Activated T-helper 1 cell treated with anti-CD3 and anti-CD28 coated beads, Interleukin-12 subunit alpha, Interleukin-12 subunit beta, Interleukin-2, Interleukin-4 antibody, amounts not matched to agents 30 ng/mL and 10 ng/mL and 1 ng/mL, durations not matched to agents 14 hours and 24 hours and 36 hours (primary cell): ENCODE measurements around the gene ARG2. TPM values are rescaled to one million over a fixed set of nuclear protein-coding genes. Genes with fewer than 3 reads are reported as not detected.
A peak's percentile ranks its signal among the peaks of the same experiment; 100 is the strongest.
"Not testable (repeated sequence)": the region's sequence is repeated elsewhere in the genome, so short reads cannot be mapped to it uniquely, and the experiment has no call there.

ENCODE experiments used
- DNase-seq: peaks from one replicate; pipeline ENCODE4 v3.0.0; 2021; ENCODE audit warnings: low spot score
- H3K27ac Mint-ChIP-seq: one replicate; pipeline ENCODE4 v1.8.0; 2021; ENCODE audit warnings: mild to moderate bottlenecking, mixed read lengths
- H3K27me3 Mint-ChIP-seq: one replicate; pipeline ENCODE4 v1.8.0; 2022; ENCODE audit warnings: mild to moderate bottlenecking, moderate library complexity, mixed read lengths; ENCODE audit not compliant: insufficient read depth
- H3K36me3 Mint-ChIP-seq: one replicate; pipeline ENCODE4 v1.8.0; 2021; ENCODE audit warnings: low read depth, mixed read lengths
- H3K4me1 Mint-ChIP-seq: one replicate; pipeline ENCODE4 v1.8.0; 2021; ENCODE audit warnings: low read depth, mixed read lengths
- H3K4me3 Mint-ChIP-seq: one replicate; pipeline ENCODE4 v1.8.0; 2021; ENCODE audit warnings: mild to moderate bottlenecking, moderate library complexity, mixed read lengths
- H3K9me3 Mint-ChIP-seq: one replicate; pipeline ENCODE4 v1.8.0; 2021; ENCODE audit warnings: mixed read lengths
- intact Hi-C: fragments of 100-400 bp; cut with micrococcal nuclease; formaldehyde crosslinking; loops from one replicate; pipeline ENCODE4 v1.15.1; 2024
- total RNA-seq: library from RNA; stranded (reverse); gene quantifications from 2 replicates; pipeline ENCODE4 v1.2.3, GENCODE V29; 2022

Gene ARG2
- total RNA-seq, 1 donor from 2014 or later, result 5.2 TPM

GRCh38 chr14:67577909-67578749 lies 41.6 kb upstream of the ARG2 start:
- Mint-ChIP-seq H3K36me3 (no peaks in the 10 kb centered on the region), H3K4me3 (no peak overlapping the region), H3K27me3 (no peaks in the 10 kb centered on the region), H3K9me3 (no peaks in the 10 kb centered on the region), H3K27ac (no peak overlapping the region), H3K4me1 (peaks cover 6% of the 10 kb centered on the region)
- no peak for DNase-seq
- intact Hi-C loops, result no loop called here

- H3K4me1 Mint-ChIP-seq, result peaks cover 6% of the 10 kb centered on the region
- intact Hi-C loops, result no loop called here
- H3K4me3 Mint-ChIP-seq, result no peak overlapping the region
- no peak overlapping the region for H3K27ac Mint-ChIP-seq
- DNase-seq, result no peak
- H3K9me3 Mint-ChIP-seq, result no peaks in the 10 kb centered on the region
- no peaks in the 10 kb centered on the region for H3K27me3 Mint-ChIP-seq
- no peaks in the 10 kb centered on the region for H3K36me3 Mint-ChIP-seq
These were observed 40.7 kb upstream of the ARG2 start for GRCh38 chr14:67579040-67579439.

- no peak for DNase-seq
- Mint-ChIP-seq H3K36me3 (no peaks in the 10 kb centered on the region), H3K27me3 (no peaks in the 10 kb centered on the region), H3K4me1 (peaks cover 6% of the 10 kb centered on the region), H3K27ac (no peak overlapping the region), H3K4me3 (no peak overlapping the region), H3K9me3 (no peaks in the 10 kb centered on the region)
- intact Hi-C loops, result no loop called here
These were observed 40.1 kb upstream of the ARG2 start for GRCh38 chr14:67579636-67580035.

GRCh38 chr14:67580336-67581171 lies 39.2 kb upstream of the ARG2 start:
- Mint-ChIP-seq H3K36me3 (no peaks in the 10 kb centered on the region), H3K27ac (no peak overlapping the region), H3K4me3 (no peak overlapping the region), H3K27me3 (no peaks in the 10 kb centered on the region), H3K4me1 (peaks cover 6% of the 10 kb centered on the region), H3K9me3 (no peaks in the 10 kb centered on the region)
- DNase-seq, result no peak
- intact Hi-C loops, result no loop called here

GRCh38 chr14:67581643-67582042 lies 38.1 kb upstream of the ARG2 start:
- no peaks in the 10 kb centered on the region for H3K9me3 Mint-ChIP-seq
- intact Hi-C loops, result no loop called here
- H3K27ac Mint-ChIP-seq, result no peak overlapping the region
- peaks cover 6% of the 10 kb centered on the region for H3K4me1 Mint-ChIP-seq
- no peak overlapping the region for H3K4me3 Mint-ChIP-seq
- no peak for DNase-seq
- no peaks in the 10 kb centered on the region for H3K36me3 Mint-ChIP-seq
- H3K27me3 Mint-ChIP-seq, result no peaks in the 10 kb centered on the region

- Mint-ChIP-seq H3K27ac (no peak overlapping the region), H3K27me3 (no peaks in the 10 kb centered on the region), H3K4me3 (no peak overlapping the region), H3K36me3 (no peaks in the 10 kb centered on the region), H3K4me1 (peaks cover 6% of the 10 kb centered on the region), H3K9me3 (no peaks in the 10 kb centered on the region)
- intact Hi-C loops, result no loop called here
- no peak for DNase-seq
These were observed 37.7 kb upstream of the ARG2 start for GRCh38 chr14:67582061-67582460.

- Mint-ChIP-seq H3K36me3 (no peaks in the 10 kb centered on the region), H3K27me3 (no peaks in the 10 kb centered on the region), H3K27ac (no peak overlapping the region), H3K4me3 (no peak overlapping the region), H3K9me3 (no peaks in the 10 kb centered on the region), H3K4me1 (peaks cover 6% of the 10 kb centered on the region)
- intact Hi-C loops, result loop anchor here (1.0 kb wide), 2 partner anchors 83 to 120 kb away; no protein-coding TSS in a partner anchor
- DNase-seq, result peak; percentile 12
These were observed 35.7 kb upstream of the ARG2 start for GRCh38 chr14:67583711-67584644.

GRCh38 chr14:67584978-67585377 lies 34.7 kb upstream of the ARG2 start:
- DNase-seq, result no peak
- Mint-ChIP-seq H3K4me1 (peaks cover 6% of the 10 kb centered on the region), H3K27me3 (no peaks in the 10 kb centered on the region), H3K9me3 (no peaks in the 10 kb centered on the region), H3K27ac (no peak overlapping the region), H3K36me3 (peaks cover 2% of the 10 kb centered on the region), H3K4me3 (no peak overlapping the region)
- intact Hi-C loops, result loop anchor here (1.0 kb wide), 2 partner anchors 82 to 119 kb away; no protein-coding TSS in a partner anchor

GRCh38 chr14:67586369-67586768 lies 33.4 kb upstream of the ARG2 start:
- intact Hi-C loops, result no loop called here
- H3K4me3 Mint-ChIP-seq, result no peak overlapping the region
- no peaks in the 10 kb centered on the region for H3K27me3 Mint-ChIP-seq
- no peak for DNase-seq
- H3K9me3 Mint-ChIP-seq, result no peaks in the 10 kb centered on the region
- peaks cover 5% of the 10 kb centered on the region for H3K4me1 Mint-ChIP-seq
- H3K36me3 Mint-ChIP-seq, result peaks cover 3% of the 10 kb centered on the region
- H3K27ac Mint-ChIP-seq, result no peak overlapping the region

- Mint-ChIP-seq H3K27ac (no peak overlapping the region), H3K27me3 (no peaks in the 10 kb centered on the region), H3K36me3 (peaks cover 6% of the 10 kb centered on the region), H3K4me1 (no peaks in the 10 kb centered on the region), H3K4me3 (no peak overlapping the region), H3K9me3 (no peaks in the 10 kb centered on the region)
- intact Hi-C loops, result no loop called here
- DNase-seq, result no peak
These were observed 30.4 kb upstream of the ARG2 start for GRCh38 chr14:67589204-67589770.

GRCh38 chr14:67593650-67594049 lies 26.1 kb upstream of the ARG2 start:
- H3K27ac Mint-ChIP-seq, intact Hi-C loops, H3K4me3 Mint-ChIP-seq, DNase-seq, H3K27me3 Mint-ChIP-seq, H3K9me3 Mint-ChIP-seq: not testable (repeated sequence)
- Mint-ChIP-seq H3K4me1 (peaks cover 23% of the 10 kb centered on the region), H3K36me3 (peaks cover 19% of the 10 kb centered on the region)

GRCh38 chr14:67595392-67595791 lies 24.3 kb upstream of the ARG2 start:
- Mint-ChIP-seq H3K27me3 (peaks cover 2% of the 10 kb centered on the region), H3K9me3 (no peaks in the 10 kb centered on the region), H3K4me1 (peaks cover 38% of the 10 kb centered on the region), H3K4me3 (no peak overlapping the region), H3K36me3 (peaks cover 24% of the 10 kb centered on the region), H3K27ac (no peak overlapping the region)
- intact Hi-C loops, result no loop called here
- no peak for DNase-seq
